GM12891 (cell line): ENCODE measurements around the gene METRNL.

Experiments used
- POLR2A ChIP-seq: IDR thresholded peaks from 2 replicates; pipeline ENCODE4 v1.6.1; 2011; ENCODE audit warnings: low read depth, low read length, control low read depth
- POLR2AphosphoS5 ChIP-seq: IDR thresholded peaks from 2 replicates; pipeline ENCODE4 v1.6.1; 2011; ENCODE audit warnings: low read depth, low read length, control low read depth
- POU2F2 ChIP-seq: IDR thresholded peaks from 2 replicates; pipeline ENCODE4 v1.6.1; 2011; ENCODE audit warnings: low read depth, mild to moderate bottlenecking, control low read depth, low read length, moderate library complexity

- TF ChIP-seq POLR2AphosphoS5: no peak
- TF ChIP-seq POU2F2: no peak
- TF ChIP-seq POLR2A: no peak
These were observed 15.6 kb downstream of the METRNL start for GRCh38 chr17:83095016-83095415.
